HepG2 (cell line): ENCODE results near the gene CASR. TPM values are rescaled to one million over a fixed set of nuclear protein-coding genes. Genes with fewer than 3 reads are reported as not detected.

Experiments
- AFF4 ChIP-seq: sonication (generic); formaldehyde crosslinking; IDR thresholded peaks from 2 replicates; pipeline ENCODE4 v1.4.0; 2020; ENCODE audit warnings: missing genetic modification reagents
- EHMT2 ChIP-seq: fragments of 200-600 bp; sonication (generic); IDR thresholded peaks from 2 replicates; pipeline ENCODE4 v1.7.0; 2017; ENCODE audit warnings: antibody characterized with exemption, low read depth, low read length, borderline replicate concordance
- FUBP1 ChIP-seq: sonication (generic); formaldehyde crosslinking; IDR thresholded peaks from 2 replicates; pipeline ENCODE4 v1.5.1; 2020; ENCODE audit warnings: missing genetic modification reagents, mild to moderate bottlenecking, borderline replicate concordance
- SALL2 ChIP-seq: sonication (generic); formaldehyde crosslinking; IDR thresholded peaks from 2 replicates; pipeline ENCODE4 v1.8.1; 2023; ENCODE audit warnings: mild to moderate bottlenecking, missing genetic modification reagents, inconsistent platforms
- TRAFD1 ChIP-seq: sonication (generic); formaldehyde crosslinking; IDR thresholded peaks from 2 replicates; pipeline ENCODE4 v1.5.1; 2020; ENCODE audit warnings: missing genetic modification reagents, mild to moderate bottlenecking, borderline replicate concordance
- ZKSCAN5 ChIP-seq: sonication (generic); formaldehyde crosslinking; IDR thresholded peaks from 2 replicates; pipeline ENCODE4 v1.5.1; 2020; ENCODE audit warnings: mild to moderate bottlenecking, missing genetic modification reagents
- ZNF225 ChIP-seq: sonication (generic); formaldehyde crosslinking; IDR thresholded peaks from 2 replicates; pipeline ENCODE4 v1.4.0; 2020; ENCODE audit warnings: mild to moderate bottlenecking, missing genetic modification reagents
- ZNF512B ChIP-seq: sonication (generic); formaldehyde crosslinking; IDR thresholded peaks from 2 replicates; pipeline ENCODE4 v1.5.1; 2020; ENCODE audit warnings: missing genetic modification reagents, mild to moderate bottlenecking, borderline replicate concordance
- ZNF772 ChIP-seq: sonication (generic); formaldehyde crosslinking; IDR thresholded peaks from 2 replicates; pipeline ENCODE4 v1.5.0; 2020; ENCODE audit warnings: mild to moderate bottlenecking, missing genetic modification reagents
- ZSCAN9 ChIP-seq: IDR thresholded peaks from 2 replicates; pipeline ENCODE4 v1.6.1; 2016; ENCODE audit warnings: borderline replicate concordance
- polyA plus RNA-seq, 8 experiments: library from polyadenylated mRNA; depleted of rRNA in 3 of 8; stranded (reverse) in 7 of 8; unstranded in 1 of 8; fragments of >200 nt; fragmentation: Illumina TruSeq in 4 of 8; extraction: Trizol in 4 of 8; gene quantifications; 2 replicates each; pipeline versions ENCODE4 v1.2.1 to v1.2.3, GENCODE V29; 2011 to 2016; ENCODE audit warnings: low read depth in 4 of 8, missing spikeins in 1 of 8, mixed read lengths in 1 of 8; ENCODE audit not compliant: insufficient read depth in 1 of 8
- total RNA-seq, 5 experiments: library from RNA; depleted of rRNA; stranded (reverse); fragments of >200 nt; fragmentation: Illumina TruSeq; extraction: Trizol; gene quantifications; 2 replicates each; pipeline ENCODE4 v1.2.3, GENCODE V29; 2016; ENCODE audit warnings: low read depth in 1 of 5
- TF ChIP-seq, protein P1 (sequence below): sonication (generic); formaldehyde crosslinking; IDR thresholded peaks from 2 replicates; pipeline ENCODE4 v1.8.0; 2022; ENCODE audit warnings: low read depth, missing genetic modification reagents

The CASR gene
- total and polyA plus RNA-seq, 2 of the 13 experiments (the other 11 are each of a cell fraction or from before 2014, with no cell fraction given), result not detected

- no peak for TF ChIP-seq TRAFD1
- TF ChIP-seq ZNF772 (CRISPR knock-in tag), result no peak
- TF ChIP-seq SALL2 (CRISPR knock-in tag), result no peak
- TF ChIP-seq ZKSCAN5, result no peak
- no peak for TF ChIP-seq EHMT2
- TF ChIP-seq, protein P1, sequence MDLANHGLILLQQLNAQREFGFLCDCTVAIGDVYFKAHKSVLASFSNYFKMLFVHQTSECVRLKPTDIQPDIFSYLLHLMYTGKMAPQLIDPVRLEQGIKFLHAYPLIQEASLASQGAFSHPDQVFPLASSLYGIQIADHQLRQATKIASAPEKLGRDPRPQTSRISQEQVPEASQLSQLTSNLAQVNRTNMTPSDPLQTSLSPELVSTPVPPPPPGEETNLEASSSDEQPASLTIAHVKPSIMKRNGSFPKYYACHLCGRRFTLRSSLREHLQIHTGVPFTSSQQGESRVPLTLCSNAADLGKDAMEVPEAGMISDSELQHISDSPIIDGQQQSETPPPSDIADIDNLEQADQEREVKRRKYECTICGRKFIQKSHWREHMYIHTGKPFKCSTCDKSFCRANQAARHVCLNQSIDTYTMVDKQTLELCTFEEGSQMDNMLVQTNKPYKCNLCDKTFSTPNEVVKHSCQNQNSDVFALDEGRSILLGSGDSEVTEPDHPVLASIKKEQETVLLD (CRISPR knock-in tag), result no peak
- no peak for TF ChIP-seq ZNF225 (CRISPR knock-in tag)
- TF ChIP-seq AFF4 (CRISPR knock-in tag), result no peak
- no peak for TF ChIP-seq ZSCAN9 (CRISPR knock-in tag)
- TF ChIP-seq FUBP1 (CRISPR knock-in tag), result no peak
- TF ChIP-seq ZNF512B (CRISPR knock-in tag), result peak; percentile 42; the same call in 1 of the 2 replicates
These were observed 122.6 kb downstream of the CASR start (continued) for GRCh38 chr3:122305818-122306621.
